ELR (cell line): ENCODE data around the gene DCAF11.
"Not testable (repeated sequence)": the region's sequence is repeated elsewhere in the genome, so short reads cannot be mapped to it uniquely, and the experiment has no call there.

ENCODE experiments used
- DNase-seq: peaks from one replicate; pipeline ENCODE4 v3.0.0-alpha.2; 2015; ENCODE audit warnings: low read depth

The DCAF11 gene

DNA sequence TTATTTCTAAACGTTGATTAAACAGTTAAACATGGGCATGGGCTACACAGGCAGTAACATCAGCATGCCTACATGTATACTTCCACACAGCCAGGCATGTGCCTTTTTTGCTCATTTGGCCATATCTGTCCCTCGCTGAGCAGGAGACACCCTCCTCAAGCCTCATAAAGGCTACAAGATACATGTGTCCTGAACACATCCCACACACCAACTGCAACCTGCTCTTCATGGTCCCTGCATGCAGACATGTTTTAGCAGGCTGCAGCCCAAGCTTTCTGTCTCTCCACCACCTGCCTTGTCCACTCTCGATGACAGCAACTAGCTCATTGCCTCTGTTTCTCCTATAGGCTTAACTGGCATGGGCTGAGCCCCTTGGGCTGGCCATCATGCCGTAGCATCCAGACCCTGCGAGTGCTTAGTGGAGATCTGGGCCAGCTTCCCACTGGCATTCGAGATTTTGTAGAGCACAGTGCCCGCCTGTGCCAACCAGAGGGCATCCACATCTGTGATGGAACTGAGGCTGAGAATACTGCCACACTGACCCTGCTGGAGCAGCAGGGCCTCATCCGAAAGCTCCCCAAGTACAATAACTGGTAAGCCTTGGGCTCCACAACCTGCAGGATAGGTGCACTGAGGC is 17.9 kb upstream of the DCAF11 start:
- no peak for DNase-seq

DNA sequence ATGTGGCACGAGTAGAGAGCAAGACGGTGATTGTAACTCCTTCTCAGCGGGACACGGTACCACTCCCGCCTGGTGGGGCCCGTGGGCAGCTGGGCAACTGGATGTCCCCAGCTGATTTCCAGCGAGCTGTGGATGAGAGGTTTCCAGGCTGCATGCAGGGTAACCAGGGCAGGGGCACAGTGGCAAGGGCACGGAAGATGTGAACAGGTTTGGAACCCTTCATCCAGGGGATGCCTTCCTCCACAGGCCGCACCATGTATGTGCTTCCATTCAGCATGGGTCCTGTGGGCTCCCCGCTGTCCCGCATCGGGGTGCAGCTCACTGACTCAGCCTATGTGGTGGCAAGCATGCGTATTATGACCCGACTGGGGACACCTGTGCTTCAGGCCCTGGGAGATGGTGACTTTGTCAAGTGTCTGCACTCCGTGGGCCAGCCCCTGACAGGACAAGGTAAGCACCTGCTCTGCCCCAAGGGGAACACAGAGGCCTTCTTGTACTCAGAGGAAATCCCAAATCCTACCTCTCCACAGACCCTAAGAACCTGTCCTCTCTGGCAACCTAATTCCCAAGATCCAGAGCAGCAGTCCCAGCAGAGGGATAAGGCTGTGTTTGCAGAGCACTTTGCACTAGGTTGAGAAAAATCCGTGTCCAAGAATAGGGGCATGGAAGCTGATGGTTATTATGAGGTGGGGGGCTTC is 16.2 kb upstream of the DCAF11 start:
- DNase-seq = no peak

DNA sequence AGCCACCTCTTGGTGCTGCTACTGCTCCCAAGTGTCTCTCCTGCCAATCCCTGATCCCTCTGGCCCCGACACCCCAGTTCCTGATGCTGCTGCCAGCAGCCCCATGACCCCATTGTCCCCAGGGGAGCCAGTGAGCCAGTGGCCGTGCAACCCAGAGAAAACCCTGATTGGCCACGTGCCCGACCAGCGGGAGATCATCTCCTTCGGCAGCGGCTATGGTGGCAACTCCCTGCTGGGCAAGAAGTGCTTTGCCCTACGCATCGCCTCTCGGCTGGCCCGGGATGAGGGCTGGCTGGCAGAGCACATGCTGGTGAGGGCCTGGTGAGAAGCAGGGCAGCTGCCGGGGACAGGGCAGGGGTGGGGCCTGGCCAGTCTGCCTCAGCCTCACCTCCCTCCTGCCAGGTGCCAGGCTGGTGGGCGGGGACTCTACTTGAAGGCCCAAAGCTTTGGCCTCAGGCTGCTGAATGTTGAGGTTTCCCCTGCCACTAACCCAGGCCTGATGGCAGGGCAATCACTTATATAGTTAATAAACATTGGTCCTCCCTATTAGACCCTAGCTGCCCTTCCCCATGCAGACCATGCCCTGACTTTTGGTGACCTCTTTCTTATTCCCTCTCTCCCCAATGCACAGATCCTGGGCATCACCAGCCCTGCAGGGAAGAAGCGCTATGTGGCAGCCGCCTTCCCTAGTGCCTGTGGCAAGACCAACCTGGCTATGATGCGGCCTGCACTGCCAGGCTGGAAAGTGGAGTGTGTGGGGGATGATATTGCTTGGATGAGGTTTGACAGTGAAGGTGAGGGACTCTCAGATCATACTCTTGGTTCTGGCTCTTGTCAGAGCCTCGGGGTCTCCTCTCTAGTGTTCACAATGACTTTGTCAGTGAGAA is 15.4 kb upstream of the DCAF11 start:
- DNase-seq = no peak

- DNase-seq = no peak
These were observed 14.2 kb upstream of the DCAF11 start for GRCh38 chr14:24100197-24100981.

GRCh38 chr14:24100982-24101494 is 13.5 kb upstream of the DCAF11 start:
- DNase-seq = no peak

GRCh38 chr14:24102357-24103048 is 12.1 kb upstream of the DCAF11 start:
- DNase-seq = no peak

DNA sequence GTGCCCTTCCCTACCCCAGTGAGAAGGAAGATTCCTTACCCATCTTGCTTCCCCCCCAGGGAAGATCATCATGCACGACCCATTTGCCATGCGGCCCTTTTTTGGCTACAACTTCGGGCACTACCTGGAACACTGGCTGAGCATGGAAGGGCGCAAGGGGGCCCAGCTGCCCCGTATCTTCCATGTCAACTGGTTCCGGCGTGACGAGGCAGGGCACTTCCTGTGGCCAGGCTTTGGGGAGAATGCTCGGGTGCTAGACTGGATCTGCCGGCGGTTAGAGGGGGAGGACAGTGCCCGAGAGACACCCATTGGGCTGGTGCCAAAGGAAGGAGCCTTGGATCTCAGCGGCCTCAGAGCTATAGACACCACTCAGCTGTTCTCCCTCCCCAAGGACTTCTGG is 11.1 kb upstream of the DCAF11 start:
- no peak for DNase-seq

- DNase-seq = not testable (repeated sequence)
These were observed 8.9 kb upstream of the DCAF11 start for GRCh38 chr14:24105609-24106239.

- no peak for DNase-seq
These were observed 7.8 kb upstream of the DCAF11 start for GRCh38 chr14:24106672-24107271.

- DNase-seq = no peak
These were observed 6.2 kb upstream of the DCAF11 start for GRCh38 chr14:24108336-24108874.

DNA sequence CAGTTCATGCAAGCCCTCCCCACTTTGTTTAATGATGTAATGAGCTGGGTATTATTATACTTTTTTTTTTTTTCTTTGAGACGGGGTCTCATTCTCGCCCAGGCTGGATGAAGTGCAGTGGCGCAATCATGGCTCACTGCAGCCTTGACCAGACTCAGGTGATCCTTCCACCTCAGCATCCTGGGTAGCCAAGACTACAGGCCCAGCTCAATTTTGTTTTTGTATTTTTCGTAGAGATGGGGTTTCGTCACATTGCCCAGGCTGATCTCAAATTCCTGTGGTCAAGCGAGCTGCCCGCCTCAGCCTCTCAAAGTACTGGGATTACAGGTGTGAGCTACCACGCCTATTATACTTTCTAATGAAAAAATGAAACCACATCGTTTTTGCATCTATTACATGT is 4.5 kb upstream of the DCAF11 start:
- DNase-seq = no peak

GRCh38 chr14:24110523-24110922 is 4.1 kb upstream of the DCAF11 start:
- DNase-seq = no peak

GRCh38 chr14:24113379-24113800 is 1.2 kb upstream of the DCAF11 start:
- DNase-seq = no peak

- DNase-seq = peak; percentile 90
These were observed 611 bp upstream of the DCAF11 start for GRCh38 chr14:24113801-24114531.

GRCh38 chr14:24115422-24116127 is 998 bp downstream of the DCAF11 start:
- DNase-seq = no peak

GRCh38 chr14:24116128-24116814 is 1.7 kb downstream of the DCAF11 start:
- no peak for DNase-seq

GRCh38 chr14:24117179-24117578 is 2.6 kb downstream of the DCAF11 start:
- no peak for DNase-seq

GRCh38 chr14:24119691-24120090 is 5.1 kb downstream of the DCAF11 start:
- DNase-seq = no peak
